GM12878 (cell line): ENCODE measurements around the gene TMEM132C. TPM values are rescaled to one million over a fixed set of nuclear protein-coding genes. Genes with fewer than 3 reads are reported as not detected.

ENCODE experiments used
- ATAC-seq: fragments of 200-7000 bp; cut with Tn5 transposase; 3 replicates; pipeline ENCODE4 v1.9.1; 2020; ENCODE audit warnings: mild to moderate bottlenecking, moderate library complexity
- BruUV-seq: library from RNA; stranded (reverse); fragments of 400-500 nt; replicated peaks from 2 replicates; lab custom pipeline; 2021; lab: Mats Ljungman, UMichigan
- CTCF ChIA-PET: fragments of 300-600 bp; sonication (Branson Sonifier 250); formaldehyde crosslinking; extraction: SDS; loops from one replicate; lab custom pipeline; 2021; ENCODE audit warnings: inconsistent platforms; lab: Yijun Ruan, JAX
- POLR2A ChIA-PET: fragments of 350-600 bp; formaldehyde crosslinking; extraction: SDS; loops from one replicate; lab custom pipeline; 2021; ENCODE audit warnings: inconsistent platforms; lab: Charles Lee
- RAD21 ChIA-PET: fragments of 300-600 bp; sonication (Branson Sonifier 250); formaldehyde crosslinking; loops from one replicate; lab custom pipeline; 2023; ENCODE audit warnings: antibody characterized with exemption; ENCODE audit not compliant: unreplicated experiment; lab: Charles Lee
- SMC1A ChIA-PET: fragments of 300-600 bp; sonication (Branson Sonifier 250); formaldehyde crosslinking; loops from one replicate; lab custom pipeline; 2023; ENCODE audit not compliant: unreplicated experiment, uncharacterized antibody; lab: Charles Lee
- DNase-seq: peaks from one replicate; pipeline ENCODE4 v3.0.0-alpha.2; 2011; ENCODE audit warnings: low read depth, low spot score
- FAIRE-seq: peaks from 3 replicates; lab custom pipeline; 2011; peaks lifted over from hg19 to GRCh38; lab: Jason Lieb, UNC
- H2AFZ ChIP-seq: 2 replicates; pipeline ENCODE4 v1.6.0; 2011; ENCODE audit warnings: low read depth, low read length, control low read depth; ENCODE audit not compliant: control insufficient read depth
- H3K27ac ChIP-seq: 2 replicates; pipeline ENCODE4 v1.5.1; 2011; ENCODE audit warnings: control low read depth; ENCODE audit not compliant: control insufficient read depth, insufficient read depth
- H3K27me3 ChIP-seq, 2 experiments: replicated peaks in 1 of 2; 2 replicates each; pipeline versions ENCODE4 v1.6.0 to v1.6.1; 2011; ENCODE audit warnings: low read length in 1 of 2; ENCODE audit not compliant: control insufficient read depth in 2 of 2, insufficient read depth in 2 of 2
- H3K36me3 ChIP-seq, 2 experiments: 2 replicates each; pipeline ENCODE4 v1.5.1; 2011; ENCODE audit warnings: low read length in 1 of 2; ENCODE audit not compliant: control insufficient read depth in 2 of 2, insufficient read depth in 2 of 2
- H3K4me1 ChIP-seq: 2 replicates; pipeline ENCODE4 v1.6.1; 2011; ENCODE audit warnings: mild to moderate bottlenecking, low read length, moderate library complexity, mixed read lengths; ENCODE audit not compliant: control insufficient read depth, insufficient read depth
- H3K4me2 ChIP-seq: 2 replicates; pipeline ENCODE4 v1.6.0; 2011; ENCODE audit warnings: control low read depth; ENCODE audit not compliant: control insufficient read depth, insufficient read depth
- H3K4me3 ChIP-seq: fragments of 200-600 bp; sonication (generic); 2 replicates; pipeline ENCODE4 v1.5.1; 2016
- H3K79me2 ChIP-seq: 2 replicates; pipeline ENCODE4 v1.6.0; 2011; ENCODE audit warnings: low read length; ENCODE audit not compliant: control insufficient read depth, insufficient read depth
- H3K9ac ChIP-seq: 2 replicates; pipeline ENCODE4 v1.8.0; 2011; ENCODE audit warnings: low read length, control low read depth, mixed read lengths; ENCODE audit not compliant: control insufficient read depth, insufficient read depth
- H3K9me3 ChIP-seq: replicated peaks from 3 replicates; pipeline ENCODE4 v1.5.1; 2011; ENCODE audit warnings: mild to moderate bottlenecking, low read length; ENCODE audit not compliant: control insufficient read depth, insufficient read depth
- H4K20me1 ChIP-seq: 2 replicates; pipeline ENCODE4 v1.6.0; 2011; ENCODE audit not compliant: control insufficient read depth, insufficient read depth
- CBX5 ChIP-seq: sonication (generic); IDR thresholded peaks from 2 replicates; pipeline ENCODE4 v1.6.1; 2016; ENCODE audit warnings: low read depth, moderate library complexity, mild to moderate bottlenecking, inconsistent platforms
- CHD1 ChIP-seq: IDR thresholded peaks from 2 replicates; pipeline ENCODE4 v1.6.1; 2012; ENCODE audit warnings: low read depth, low read length, improper control_type of control experiment
- E4F1 ChIP-seq: fragments of 450-650 bp; IDR thresholded peaks from 2 replicates; pipeline ENCODE4 v1.6.1; 2018; ENCODE audit warnings: borderline replicate concordance, mild to moderate bottlenecking; ENCODE audit not compliant: partially characterized antibody
- IRF4 ChIP-seq: IDR thresholded peaks from 2 replicates; pipeline ENCODE4 v1.6.1; 2011; ENCODE audit warnings: low read depth, low read length
- KDM1A ChIP-seq: fragments of 200-600 bp; sonication (generic); IDR thresholded peaks from 2 replicates; pipeline ENCODE4 v1.6.1; 2016; ENCODE audit warnings: borderline replicate concordance
- MEF2B ChIP-seq: fragments of 450-650 bp; IDR thresholded peaks from 2 replicates; pipeline ENCODE4 v1.6.1; 2018; ENCODE audit warnings: mild to moderate bottlenecking, moderate library complexity; ENCODE audit not compliant: partially characterized antibody, poor library complexity, severe bottlenecking
- NFIC ChIP-seq: IDR thresholded peaks from 2 replicates; pipeline ENCODE4 v1.6.1; 2012; ENCODE audit warnings: low read depth, mild to moderate bottlenecking, inconsistent platforms, low read length, moderate library complexity
- RB1 ChIP-seq: fragments of 450-650 bp; formaldehyde crosslinking; IDR thresholded peaks from 2 replicates; pipeline ENCODE4 v1.6.1; 2017; ENCODE audit warnings: mild to moderate bottlenecking, borderline replicate concordance
- RCOR1 ChIP-seq: conservative IDR thresholded peaks from 2 replicates; pipeline ENCODE4 v1.6.1; 2012; ENCODE audit warnings: low read depth, low read length, improper control_type of control experiment
- WRNIP1 ChIP-seq: IDR thresholded peaks from 2 replicates; pipeline ENCODE4 v1.6.1; 2011; ENCODE audit warnings: low read depth, low read length, improper control_type of control experiment, borderline replicate concordance
- WGBS: methylation state at CpG from one replicate; pipeline ENCODE4 v1.1.6; 2016; ENCODE audit warnings: low lambda C conversion rate; ENCODE audit not compliant: insufficient replicate concordance, insufficient coverage; ENCODE audit errors: missing lambda C conversion rate; 5-methylcytosine and 5-hydroxymethylcytosine counted together
- in situ Hi-C: fragments of 300-500 bp; cut with MboI; formaldehyde crosslinking; loops from 9 replicates; pipeline ENCODE4 v1.14.3; 2018; ENCODE audit warnings: mixed read lengths
- intact Hi-C: fragments of 100-400 bp; cut with micrococcal nuclease; formaldehyde crosslinking; loops from one replicate; pipeline ENCODE4 v1.14.2; 2022; ENCODE audit not compliant: unreplicated experiment
- polyA plus RNA-seq, 11 experiments: library from polyadenylated mRNA; depleted of rRNA in 4 of 11; unstranded in 6 of 11; stranded (reverse) in 5 of 11; fragments of >200 nt; fragmentation: Nextera tagmentation in 4 of 11; fragmentation: Illumina TruSeq in 1 of 11; extraction: Ambion mirVana in 4 of 11; extraction: Trizol in 1 of 11; gene quantifications; 1 replicate in 1 of 11; 2 replicates in 10 of 11; pipeline versions ENCODE4 v1.2.1 to v1.2.3, GENCODE V29; 2011 to 2016; ENCODE audit warnings: inconsistent platforms in 2 of 11, missing spikeins in 2 of 11, low read depth in 1 of 11
- total RNA-seq, 4 experiments: library from RNA; depleted of rRNA in 3 of 4; stranded (reverse); fragments of >200 nt in 3 of 4; fragmentation: Illumina TruSeq in 1 of 4; extraction: Trizol in 1 of 4; gene quantifications; 2 replicates each; pipeline versions ENCODE4 v1.2.1 to v1.2.3, GENCODE V29; 2013 to 2021
- TF ChIP-seq, protein P1 (sequence below): fragments of 450-650 bp; IDR thresholded peaks from 2 replicates; pipeline ENCODE4 v1.6.1; 2017; ENCODE audit warnings: low read depth, mild to moderate bottlenecking, moderate library complexity
- TF ChIP-seq, protein P2 (sequence below): fragments of 450-650 bp; IDR thresholded peaks from 2 replicates; pipeline ENCODE4 v1.6.1; 2016; ENCODE audit warnings: mild to moderate bottlenecking
- TF ChIP-seq, protein P3 (sequence below): IDR thresholded peaks from 2 replicates; pipeline ENCODE4 v1.6.1; 2011; ENCODE audit warnings: mild to moderate bottlenecking, low read depth, low read length, moderate library complexity; ENCODE audit not compliant: insufficient replicate concordance

TMEM132C gene
- total and polyA plus RNA-seq, 10 of the 15 experiments (the other 5 are each of a cell fraction or from before 2014, with no cell fraction given) = not detected

GRCh38 chr12:128729628-128730121 is 462.7 kb downstream of the TMEM132C start (continued):
- TF ChIP-seq, protein P1, sequence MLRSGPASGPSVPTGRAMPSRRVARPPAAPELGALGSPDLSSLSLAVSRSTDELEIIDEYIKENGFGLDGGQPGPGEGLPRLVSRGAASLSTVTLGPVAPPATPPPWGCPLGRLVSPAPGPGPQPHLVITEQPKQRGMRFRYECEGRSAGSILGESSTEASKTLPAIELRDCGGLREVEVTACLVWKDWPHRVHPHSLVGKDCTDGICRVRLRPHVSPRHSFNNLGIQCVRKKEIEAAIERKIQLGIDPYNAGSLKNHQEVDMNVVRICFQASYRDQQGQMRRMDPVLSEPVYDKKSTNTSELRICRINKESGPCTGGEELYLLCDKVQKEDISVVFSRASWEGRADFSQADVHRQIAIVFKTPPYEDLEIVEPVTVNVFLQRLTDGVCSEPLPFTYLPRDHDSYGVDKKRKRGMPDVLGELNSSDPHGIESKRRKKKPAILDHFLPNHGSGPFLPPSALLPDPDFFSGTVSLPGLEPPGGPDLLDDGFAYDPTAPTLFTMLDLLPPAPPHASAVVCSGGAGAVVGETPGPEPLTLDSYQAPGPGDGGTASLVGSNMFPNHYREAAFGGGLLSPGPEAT = no peak
- TF ChIP-seq, protein P2, sequence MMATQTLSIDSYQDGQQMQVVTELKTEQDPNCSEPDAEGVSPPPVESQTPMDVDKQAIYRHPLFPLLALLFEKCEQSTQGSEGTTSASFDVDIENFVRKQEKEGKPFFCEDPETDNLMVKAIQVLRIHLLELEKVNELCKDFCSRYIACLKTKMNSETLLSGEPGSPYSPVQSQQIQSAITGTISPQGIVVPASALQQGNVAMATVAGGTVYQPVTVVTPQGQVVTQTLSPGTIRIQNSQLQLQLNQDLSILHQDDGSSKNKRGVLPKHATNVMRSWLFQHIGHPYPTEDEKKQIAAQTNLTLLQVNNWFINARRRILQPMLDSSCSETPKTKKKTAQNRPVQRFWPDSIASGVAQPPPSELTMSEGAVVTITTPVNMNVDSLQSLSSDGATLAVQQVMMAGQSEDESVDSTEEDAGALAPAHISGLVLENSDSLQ = no peak
- TF ChIP-seq IRF4 = no peak

DNA sequence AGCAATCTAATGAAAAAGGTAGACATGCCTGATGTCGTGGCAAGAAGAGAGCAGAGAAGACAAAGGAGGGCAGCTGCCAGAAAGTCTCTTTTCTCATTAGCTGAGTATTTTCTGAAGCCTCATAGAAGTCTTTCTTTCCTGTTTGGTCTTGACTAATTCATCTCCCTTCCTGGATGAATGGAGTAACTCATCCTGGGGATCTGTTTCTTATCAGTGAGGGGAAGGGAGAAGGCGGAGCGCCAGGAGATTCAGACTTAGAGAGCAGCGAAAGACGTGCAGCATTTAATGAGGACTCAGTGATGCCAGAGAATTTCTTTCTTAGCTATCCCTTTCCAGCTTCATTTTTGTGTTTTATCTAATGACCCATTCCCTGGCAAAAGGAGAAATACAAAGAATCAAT is 467.4 kb downstream of the TMEM132C start:
- CTCF ChIA-PET = no interaction called here
- TF ChIP-seq CHD1 (no peak), MEF2B (no peak), WRNIP1 (no peak), RB1 (no peak), CBX5 (no peak), RCOR1 (no peak), KDM1A (no peak), E4F1 (no peak), NFIC (no peak)
- TF ChIP-seq, protein P3, sequence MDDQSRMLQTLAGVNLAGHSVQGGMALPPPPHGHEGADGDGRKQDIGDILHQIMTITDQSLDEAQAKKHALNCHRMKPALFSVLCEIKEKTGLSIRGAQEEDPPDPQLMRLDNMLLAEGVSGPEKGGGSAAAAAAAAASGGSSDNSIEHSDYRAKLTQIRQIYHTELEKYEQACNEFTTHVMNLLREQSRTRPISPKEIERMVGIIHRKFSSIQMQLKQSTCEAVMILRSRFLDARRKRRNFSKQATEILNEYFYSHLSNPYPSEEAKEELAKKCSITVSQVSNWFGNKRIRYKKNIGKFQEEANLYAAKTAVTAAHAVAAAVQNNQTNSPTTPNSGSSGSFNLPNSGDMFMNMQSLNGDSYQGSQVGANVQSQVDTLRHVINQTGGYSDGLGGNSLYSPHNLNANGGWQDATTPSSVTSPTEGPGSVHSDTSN = no peak

More for the DNA sequence above, 467.4 kb downstream of the TMEM132C start:
- RAD21 ChIA-PET = no interaction called here
- H3K27me3 ChIP-seq = peaks cover 0 to 2% of the 10 kb centered on the region in 2 experiments; a peak in 1 of 4 replicates
- no peak overlapping the region for H2AFZ ChIP-seq
- H3K4me2 ChIP-seq = no peak overlapping the region
- H3K36me3 ChIP-seq = no peaks in the 10 kb centered on the region
- no peaks in the 10 kb centered on the region for H3K79me2 ChIP-seq
- WGBS = 66% methylated on average over 5 of the region's 5 CpGs
- ATAC-seq (no peak), FAIRE-seq (no peak), DNase-seq (no peak)
- no peaks in the 10 kb centered on the region; the same call in 2 of the 3 replicates for H3K9me3 ChIP-seq
- no TSS peak for BruUV-seq
- no peaks in the 10 kb centered on the region for H4K20me1 ChIP-seq
- no peak overlapping the region for H3K4me3 ChIP-seq
- no peak overlapping the region for H3K27ac ChIP-seq
- in situ Hi-C loops = no loop called here
- SMC1A ChIA-PET = no interaction called here
- intact Hi-C loops = no loop called here
- H3K4me1 ChIP-seq = no peaks in the 10 kb centered on the region
- POLR2A ChIA-PET = no interaction called here
- no peak overlapping the region for H3K9ac ChIP-seq
